RCC 7860 (cell line): ENCODE data around the gene P2RY12.

Source experiments
- DNase-seq: peaks from one replicate; pipeline ENCODE4 v3.0.0-alpha.2; 2015; ENCODE audit warnings: low spot score
- FAIRE-seq: peaks from 2 replicates; lab custom pipeline; 2012; peaks lifted over from hg19 to GRCh38; lab: Jason Lieb, UNC

P2RY12 gene

DNA sequence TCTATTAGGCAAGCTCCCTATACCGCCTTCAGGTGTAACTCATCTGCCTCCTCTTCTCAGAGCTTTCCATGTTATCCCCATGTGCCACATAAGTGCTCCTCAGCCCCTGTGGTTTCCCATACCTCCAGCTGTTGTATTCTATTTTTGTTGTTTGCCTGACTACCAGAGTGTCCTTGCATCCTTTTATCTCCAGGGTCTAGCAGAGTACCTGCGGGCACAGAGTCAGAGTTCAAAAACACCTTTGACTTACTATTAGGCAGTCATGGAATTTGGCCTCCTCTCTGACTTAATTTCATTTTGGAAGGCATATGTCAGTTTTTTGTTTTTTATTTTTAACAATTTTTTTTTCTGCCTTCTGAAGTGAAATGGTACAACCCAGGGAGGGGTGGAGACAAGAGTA is 75.0 kb downstream of the P2RY12 start:
- DNase-seq (no peak), FAIRE-seq (no peak)

DNA sequence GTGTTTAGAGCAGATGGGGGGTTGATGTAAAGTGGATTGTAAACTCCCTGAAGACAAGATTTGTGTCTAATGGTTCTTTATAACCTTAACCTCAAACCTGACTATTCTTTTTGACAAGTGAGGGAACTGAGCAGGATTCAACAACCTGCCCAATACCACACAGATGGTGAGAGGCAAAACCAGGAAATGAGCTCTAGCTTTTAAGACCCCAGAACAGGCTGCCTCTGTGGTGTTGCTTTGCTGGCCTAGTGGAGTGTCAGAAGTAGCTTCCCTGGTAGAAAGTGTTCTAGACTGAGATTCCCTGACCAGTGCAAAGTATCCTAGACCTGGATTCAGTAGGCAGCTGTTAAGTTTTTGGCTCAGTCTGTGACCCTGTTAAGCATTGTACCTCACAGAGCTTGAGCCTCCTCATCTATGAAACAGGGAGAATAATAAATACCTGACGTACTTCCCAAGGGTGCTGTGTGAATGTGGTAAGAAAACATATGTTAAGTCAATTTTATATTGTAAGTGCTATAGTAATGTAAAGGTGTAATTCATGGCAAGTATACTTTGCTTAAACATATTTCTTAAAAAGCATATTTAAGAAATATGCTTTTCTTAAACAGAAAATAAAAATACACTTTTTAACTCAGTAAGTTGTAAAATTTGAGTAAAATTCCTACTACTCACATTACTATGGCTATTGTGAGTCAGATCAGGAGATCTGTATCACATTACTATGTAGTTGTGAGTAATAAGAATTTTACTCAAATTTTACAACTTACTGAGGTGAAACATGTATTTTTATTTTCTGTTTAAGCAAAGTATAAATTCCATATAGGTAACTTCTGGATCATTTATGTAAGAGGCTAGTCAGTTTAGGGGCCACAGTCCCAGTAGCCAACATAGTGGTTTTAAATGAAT is 76.7 kb downstream of the P2RY12 start:
- peak; percentile 70 for FAIRE-seq
- DNase-seq, result no peak

DNA sequence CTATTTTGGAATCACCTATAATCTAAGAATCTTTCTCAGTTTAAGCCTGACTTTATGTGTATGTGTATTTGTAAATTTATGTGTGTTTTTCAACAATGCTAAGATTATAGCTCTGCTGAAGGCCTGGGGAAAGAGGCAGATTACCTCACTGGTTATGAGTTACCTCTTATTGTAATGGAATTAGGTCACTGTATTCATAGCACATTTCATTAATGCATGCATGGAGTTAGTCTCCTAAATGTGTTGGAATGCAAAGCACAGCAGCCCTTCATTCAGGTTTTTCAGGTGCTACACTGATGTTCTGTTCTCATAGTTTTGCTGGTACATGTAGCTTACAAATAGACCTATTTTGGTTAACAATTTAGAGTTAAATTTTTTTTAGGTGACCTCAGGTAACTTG is 77.4 kb downstream of the P2RY12 start:
- no peak for DNase-seq
- no peak for FAIRE-seq

DNA sequence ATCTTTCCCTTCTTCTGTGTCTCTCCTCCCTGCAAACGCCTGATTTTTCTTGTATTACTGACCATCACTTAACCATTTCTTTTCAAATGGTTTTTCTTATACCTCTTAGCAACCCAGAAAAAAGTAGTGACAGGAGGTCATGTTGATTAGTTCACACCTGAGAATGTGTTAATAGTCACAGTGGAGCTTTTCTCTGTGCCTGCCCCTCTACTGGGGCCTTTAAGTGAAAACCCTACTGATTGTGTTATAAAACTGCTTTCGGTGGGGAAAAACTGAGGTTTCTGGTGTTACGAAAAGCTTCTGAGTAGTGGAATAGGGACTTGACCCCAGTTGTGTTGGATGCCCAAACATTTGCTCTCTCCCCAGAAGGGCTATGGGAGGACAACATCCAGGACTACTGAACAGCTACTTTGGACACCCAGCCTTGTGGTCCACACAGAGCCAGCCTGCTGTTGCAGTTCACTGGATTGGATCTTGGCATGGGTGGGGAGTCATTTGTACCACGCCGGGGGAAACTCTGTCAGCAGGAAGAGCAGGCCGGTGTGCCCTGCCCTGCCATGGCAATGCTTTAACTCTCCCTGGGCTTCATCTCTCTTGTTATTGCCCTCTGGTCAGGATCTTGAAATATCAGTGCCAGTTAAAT is 78.3 kb downstream of the P2RY12 start:
- peak; percentile 16 for FAIRE-seq
- DNase-seq, result no peak

DNA sequence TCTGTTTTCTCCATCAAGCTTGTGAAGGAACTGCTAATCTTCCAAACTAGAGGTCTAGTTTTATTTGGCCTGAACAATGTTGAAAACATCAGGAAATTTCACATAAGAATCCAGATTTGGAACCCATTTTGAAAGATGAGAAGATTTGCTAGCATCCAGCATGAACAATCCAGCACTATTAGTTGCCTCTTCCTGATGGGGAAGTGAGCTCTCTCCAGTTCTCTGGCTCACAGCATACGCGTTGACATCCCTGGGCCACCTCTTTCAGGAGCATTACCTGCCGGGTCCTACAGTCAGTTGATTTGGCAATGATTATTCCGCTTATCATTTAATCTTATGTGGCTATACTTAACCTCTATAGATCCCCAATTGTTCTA is 78.8 kb downstream of the P2RY12 start:
- FAIRE-seq, result no peak
- DNase-seq, result peak; percentile 38

DNA sequence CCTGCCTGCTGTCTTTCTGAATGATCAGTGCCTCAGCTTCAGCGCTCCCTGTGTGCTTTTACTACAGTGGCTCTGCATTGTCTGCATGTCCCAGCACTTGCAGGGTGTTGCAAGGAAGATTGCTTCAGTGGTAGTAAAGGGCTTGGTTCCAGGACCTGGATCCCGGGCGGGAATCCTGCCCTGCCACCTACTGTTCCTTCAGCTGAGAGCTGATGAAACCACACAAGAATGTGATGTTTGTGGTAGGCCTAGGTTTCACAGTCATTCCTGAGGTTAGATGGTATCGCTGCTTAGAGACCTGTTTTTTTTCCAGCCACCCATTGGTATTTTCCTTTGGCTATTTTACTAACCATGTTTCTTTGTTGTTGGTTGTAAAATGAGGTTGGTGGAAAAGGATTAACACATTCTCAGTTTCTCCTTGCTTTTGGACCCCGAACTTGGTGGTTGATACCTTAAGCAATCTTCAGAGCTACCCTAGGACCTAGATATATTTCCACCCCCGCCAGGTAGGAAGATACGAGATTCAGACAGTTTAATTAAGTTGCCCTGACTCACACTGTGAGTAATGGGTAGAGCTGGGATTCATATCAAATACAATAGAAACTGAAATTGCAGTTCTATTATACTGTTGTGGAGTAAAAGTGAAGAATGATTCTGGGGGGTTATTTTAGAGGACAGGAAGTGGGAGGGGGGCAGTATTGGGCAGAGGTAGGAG is 79.3 kb downstream of the P2RY12 start:
- FAIRE-seq (peak; percentile 97), DNase-seq (peak; percentile 97)

DNA sequence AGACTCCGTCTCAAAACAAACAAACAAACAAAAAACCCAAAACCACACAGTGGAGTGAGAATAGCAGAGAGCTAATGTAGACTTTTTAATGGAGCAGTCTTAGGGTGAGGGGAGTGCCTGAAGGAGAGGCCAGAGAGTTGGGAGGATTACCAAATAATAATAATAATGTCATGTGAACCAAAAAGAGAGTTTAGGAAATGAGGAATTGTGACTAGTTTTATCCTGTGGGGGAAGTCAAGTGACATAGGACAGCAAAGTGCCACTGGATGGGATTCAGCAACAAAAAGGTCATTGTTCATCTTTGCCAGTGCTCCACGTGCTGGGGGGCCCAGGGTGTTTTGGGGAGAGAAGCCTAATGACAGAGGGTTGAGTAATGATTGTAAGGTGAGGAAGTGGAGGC is 80.8 kb downstream of the P2RY12 start:
- FAIRE-seq, result no peak
- DNase-seq, result no peak

DNA sequence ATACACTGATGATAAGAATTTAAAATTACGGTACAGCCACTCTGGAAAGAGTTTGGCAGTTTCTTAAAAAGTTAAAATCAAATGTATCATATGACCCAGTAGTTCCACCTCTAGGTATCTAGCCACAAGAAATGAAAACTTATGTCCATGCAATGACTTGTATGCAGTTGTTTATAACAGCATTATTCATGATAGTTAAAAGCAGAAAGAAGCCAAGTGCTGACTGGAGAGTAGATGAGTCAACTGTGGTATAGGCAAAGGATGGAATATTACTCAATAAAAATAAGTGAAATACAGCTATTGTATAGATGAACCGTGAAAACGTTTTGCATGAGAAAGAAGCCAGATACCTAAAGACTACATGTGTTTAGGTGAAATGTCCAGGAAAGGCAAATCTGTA is 82.8 kb downstream of the P2RY12 start:
- FAIRE-seq (peak; percentile 31), DNase-seq (no peak)

DNA sequence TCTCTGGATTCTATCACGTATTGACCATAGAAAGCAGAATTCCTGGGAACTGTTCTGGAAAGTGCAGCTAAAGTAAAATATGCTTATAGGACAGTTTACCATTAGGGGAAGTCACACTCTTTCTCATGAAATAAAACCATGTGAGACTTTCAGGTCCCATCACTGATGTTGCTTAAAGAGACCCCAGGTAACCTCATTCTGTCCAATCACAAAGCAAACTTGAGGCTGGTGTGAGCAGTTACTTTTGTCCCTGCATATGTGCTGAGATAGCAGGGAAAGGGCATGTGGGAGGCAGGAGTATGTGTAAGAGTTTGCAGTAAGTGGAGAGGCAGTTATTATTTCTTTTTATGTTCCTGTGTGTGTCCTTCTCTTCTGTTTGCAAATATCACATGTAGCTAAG is 84.0 kb downstream of the P2RY12 start:
- FAIRE-seq, result no peak
- no peak for DNase-seq

DNA sequence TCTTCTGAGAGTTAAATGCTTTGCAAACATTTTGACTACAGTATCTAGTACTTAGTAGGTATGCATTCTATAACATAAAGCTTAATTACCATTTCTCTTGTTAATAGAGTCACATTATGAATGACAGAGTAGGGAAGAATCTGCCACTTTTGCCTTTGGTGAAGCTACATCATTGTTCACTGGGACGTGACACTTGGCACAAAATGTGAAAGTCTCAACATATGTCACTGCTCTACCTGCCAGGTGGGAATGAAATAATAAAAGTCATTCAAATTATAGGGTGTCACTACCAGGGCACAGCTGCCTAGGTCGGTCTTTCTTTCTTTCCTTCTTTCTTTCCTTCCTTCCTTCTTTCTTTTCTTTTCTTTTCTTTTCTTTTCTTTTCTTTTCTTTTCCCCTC is 85.5 kb downstream of the P2RY12 start:
- no peak for DNase-seq
- no peak for FAIRE-seq

DNA sequence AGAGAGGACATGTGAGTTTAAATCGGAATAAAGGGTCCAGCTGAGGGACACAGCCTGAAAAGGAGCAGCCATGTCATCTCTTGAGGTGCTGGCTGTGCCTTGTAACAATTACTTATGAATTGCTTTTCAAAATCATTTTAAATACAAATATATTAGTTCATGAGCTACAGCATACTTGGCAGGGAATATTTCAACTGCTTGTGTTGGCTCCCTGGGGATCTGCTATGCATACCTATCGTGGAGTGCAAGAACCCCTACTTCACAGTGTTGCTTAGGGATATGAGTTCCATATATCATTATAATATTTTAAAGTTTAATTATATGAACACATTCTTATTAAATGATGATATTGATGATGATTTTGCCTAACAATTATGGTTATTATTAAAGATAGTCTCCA is 87.1 kb downstream of the P2RY12 start:
- FAIRE-seq, result no peak
- DNase-seq, result no peak

DNA sequence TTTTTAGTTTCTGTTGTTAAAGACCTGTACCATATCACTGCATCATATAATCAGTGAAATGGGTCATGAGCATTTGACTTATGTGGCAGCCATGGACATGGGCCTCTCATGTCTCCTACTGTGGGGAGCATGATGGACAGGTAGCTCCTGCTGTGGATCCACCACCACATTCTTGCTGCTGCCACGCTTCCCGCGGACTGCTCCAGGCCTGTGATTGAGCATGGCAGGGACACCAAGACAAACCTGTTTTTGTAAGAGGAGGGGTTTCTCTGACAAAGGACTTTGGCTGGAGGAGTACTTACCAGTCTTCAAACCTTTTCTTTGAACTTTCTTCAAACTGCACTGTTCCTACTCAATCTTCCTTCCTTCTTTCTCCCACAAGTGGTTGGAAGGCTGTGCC is 88.3 kb downstream of the P2RY12 start:
- FAIRE-seq (no peak), DNase-seq (no peak)

DNA sequence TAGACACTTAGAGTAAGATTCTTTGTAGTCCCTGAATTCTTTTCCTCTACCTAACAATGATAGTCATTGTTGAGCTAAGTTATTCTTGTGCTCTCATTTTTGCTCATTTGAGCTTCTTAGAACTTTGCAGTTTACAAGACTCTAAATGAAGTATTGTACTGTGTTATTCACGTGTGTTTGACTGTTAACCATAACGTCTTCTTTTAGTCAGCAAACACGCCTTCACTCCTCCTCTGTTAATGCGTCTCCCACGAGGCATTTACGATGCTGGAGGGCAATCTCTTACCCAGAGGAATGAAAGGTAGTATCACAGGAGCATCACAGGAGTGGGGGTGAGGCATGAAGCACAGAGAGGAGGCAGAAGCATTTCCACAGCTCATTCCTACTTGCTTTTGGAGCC is 91.4 kb downstream of the P2RY12 start:
- no peak for FAIRE-seq
- no peak for DNase-seq

DNA sequence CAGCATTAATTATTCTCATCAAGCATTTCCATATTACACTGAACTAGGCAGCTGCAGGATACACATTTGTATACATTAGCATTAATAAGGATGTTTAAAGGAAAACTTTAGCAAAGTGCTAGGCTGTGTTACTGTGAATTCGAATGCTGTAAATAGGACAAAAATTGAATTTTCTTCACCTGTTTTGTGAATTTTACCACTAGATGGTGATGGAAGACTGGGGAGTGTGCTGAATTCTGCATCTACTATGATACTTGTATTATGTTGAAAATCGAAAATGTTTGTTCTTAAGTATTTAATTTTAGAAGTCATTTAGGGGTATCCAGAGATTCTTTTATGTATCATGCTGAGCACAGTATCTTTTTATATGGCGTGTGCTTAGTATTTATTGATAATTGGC is 93.9 kb downstream of the P2RY12 start:
- FAIRE-seq (peak; percentile 83), DNase-seq (peak; percentile 43)

DNA sequence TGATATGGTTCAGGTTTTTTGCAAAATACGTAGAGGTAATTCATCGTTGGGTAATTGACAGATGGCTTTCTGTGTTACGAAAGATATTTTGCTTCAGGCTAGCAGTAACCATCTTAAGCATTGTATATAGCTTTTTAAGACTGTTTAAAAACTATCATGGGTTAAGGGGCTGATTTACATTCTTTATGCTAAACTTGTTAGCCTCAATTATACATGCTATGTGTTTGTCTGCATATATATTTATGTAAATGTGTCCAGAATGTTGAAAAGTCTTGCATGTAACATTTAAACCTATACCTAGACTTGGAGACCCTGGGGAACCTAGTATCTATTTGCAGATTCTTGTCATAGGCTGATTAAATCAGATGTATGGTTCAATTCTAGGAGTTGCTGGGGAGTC is 95.1 kb downstream of the P2RY12 start:
- FAIRE-seq (no peak), DNase-seq (no peak)
